ENCODE results near the gene SLC1A2. TPM values are rescaled to one million over a fixed set of nuclear protein-coding genes. Genes with fewer than 3 reads are reported as not detected.

The SLC1A2 gene
- total RNA-seq, 4 donors from 2014 or later, result 0.22 to 0.60 (median 0.41) TPM

GRCh38 chr11:35234460-35235156 is 184.8 kb downstream of the SLC1A2 start:
- Histone ChIP-seq H3K9me3 (peaks cover 0 to 4% (median 2%) of the 10 kb centered on the region in 4 donors), H3K27ac (no peak overlapping the region), H3K27me3 (no peaks in the 10 kb centered on the region), H3K4me3 (no peak overlapping the region), H3K36me3 (peaks cover 0 to 20% (median 0%) of the 10 kb centered on the region in 3 donors), H3K4me1 (no peaks in the 10 kb centered on the region)
- DNase-seq (ENCODE audit: low spot score in 2 of 2), result no peak
- WGBS, 2 donors, result 81 to 91% methylated on average over 3 of the region's 3 CpGs
- TF ChIP-seq POLR2A (IDR thresholded peaks at IDR 0.05), result no peak

- H3K9me3 ChIP-seq, result peaks cover 0 to 4% (median 2%) of the 10 kb centered on the region in 4 donors
- H3K27ac ChIP-seq, result no peak overlapping the region
- TF ChIP-seq POLR2A (IDR thresholded peaks at IDR 0.05) (no peak), CTCF (IDR thresholded peaks at IDR 0.05) (no peak), EP300 (IDR thresholded peaks at IDR 0.05) (no peak)
- H3K4me3 ChIP-seq, result no peak overlapping the region
- WGBS, 2 donors, result 77 to 78% methylated on average over 1 of the region's 1 CpG
- DNase-seq (ENCODE audit: low spot score in 2 of 2), result no peak
- H3K36me3 ChIP-seq, result peaks cover 0 to 30% (median 0%) of the 10 kb centered on the region in 3 donors
- H3K4me1 ChIP-seq, result no peaks in the 10 kb centered on the region
- H3K27me3 ChIP-seq, result no peaks in the 10 kb centered on the region
These were observed 185.8 kb downstream of the SLC1A2 start for GRCh38 chr11:35233518-35233917.

GRCh38 chr11:35232891-35233330 is 186.4 kb downstream of the SLC1A2 start:
- Histone ChIP-seq H3K9me3 (peaks cover 0 to 4% (median 2%) of the 10 kb centered on the region in 4 donors), H3K27ac (no peak overlapping the region), H3K4me1 (no peaks in the 10 kb centered on the region), H3K4me3 (no peak overlapping the region), H3K27me3 (no peaks in the 10 kb centered on the region), H3K36me3 (peaks cover 0 to 30% (median 0%) of the 10 kb centered on the region in 3 donors)
- DNase-seq (ENCODE audit: low spot score in 2 of 2), result no peak
- WGBS, 2 donors, result 84% methylated on average over 4 of the region's 4 CpGs
- TF ChIP-seq EP300 (IDR thresholded peaks at IDR 0.05) (no peak), POLR2A (IDR thresholded peaks at IDR 0.05) (no peak)

- peaks cover 0 to 6% (median 2%) of the 10 kb centered on the region in 4 donors for H3K4me1 ChIP-seq
- peaks cover 0 to 4% (median 2%) of the 10 kb centered on the region in 4 donors for H3K9me3 ChIP-seq
- DNase-seq (ENCODE audit: low spot score in 2 of 2), result no peak
- H3K27me3 ChIP-seq, result no peaks in the 10 kb centered on the region
- H3K27ac ChIP-seq, result no peak overlapping the region
- TF ChIP-seq CTCF (IDR thresholded peaks at IDR 0.05), result no peak
- TF ChIP-seq POLR2A (IDR thresholded peaks at IDR 0.05), result no peak
- TF ChIP-seq EP300 (IDR thresholded peaks at IDR 0.05), result no peak
- WGBS, 2 donors, result 78 to 84% methylated on average over 5 of the region's 5 CpGs
- peaks cover 0 to 30% (median 0%) of the 10 kb centered on the region in 3 donors for H3K36me3 ChIP-seq
- H3K4me3 ChIP-seq, result no peak overlapping the region
These were observed 188.1 kb downstream of the SLC1A2 start for GRCh38 chr11:35231076-35231860.

- peaks cover 0 to 6% (median 2%) of the 10 kb centered on the region in 4 donors for H3K4me1 ChIP-seq
- H3K36me3 ChIP-seq, result peaks cover 0 to 33% (median 0%) of the 10 kb centered on the region in 3 donors
- TF ChIP-seq EP300 (IDR thresholded peaks at IDR 0.05), result no peak
- no peak for TF ChIP-seq CTCF (IDR thresholded peaks at IDR 0.05)
- no peak for TF ChIP-seq POLR2A (IDR thresholded peaks at IDR 0.05)
- 81 to 93% methylated on average over 1 of the region's 1 CpG for WGBS, 2 donors
- H3K27ac ChIP-seq, result no peak overlapping the region
- peaks cover 0 to 4% (median 2%) of the 10 kb centered on the region in 4 donors for H3K9me3 ChIP-seq
- no peak for DNase-seq (ENCODE audit: low spot score in 2 of 2)
- H3K27me3 ChIP-seq, result no peaks in the 10 kb centered on the region
- H3K4me3 ChIP-seq, result no peak overlapping the region
These were observed 189.0 kb downstream of the SLC1A2 start for GRCh38 chr11:35230388-35230787.

- no peak for DNase-seq (ENCODE audit: low spot score in 2 of 2)
- no peaks in the 10 kb centered on the region for H3K27me3 ChIP-seq
- TF ChIP-seq EP300 (IDR thresholded peaks at IDR 0.05) (no peak), CTCF (IDR thresholded peaks at IDR 0.05) (no peak), POLR2A (IDR thresholded peaks at IDR 0.05) (no peak)
- H3K36me3 ChIP-seq, result peaks cover 0 to 39% (median 0%) of the 10 kb centered on the region in 3 donors
- H3K27ac ChIP-seq, result peak overlapping the region in 2 of 4 donors; percentile 56 to 64
- 63 to 78% methylated on average over 3 of the region's 3 CpGs for WGBS, 2 donors
- H3K4me3 ChIP-seq, result no peak overlapping the region
- H3K9me3 ChIP-seq, result no peaks in the 10 kb centered on the region
- H3K4me1 ChIP-seq, result peaks cover 0 to 11% (median 4%) of the 10 kb centered on the region in 4 donors
These were observed 191.0 kb downstream of the SLC1A2 start for GRCh38 chr11:35228328-35228725.
